B cell (primary cell): ENCODE measurements around the gene DMXL1. TPM values are rescaled to one million over a fixed set of nuclear protein-coding genes. Genes with fewer than 3 reads are reported as not detected.

Experiments used
- ATAC-seq: fragments of 200-7000 bp; cut with Tn5 transposase; one replicate; pipeline ENCODE4 v1.10.0; 2021; ENCODE audit warnings: low read depth, mild to moderate bottlenecking, moderate number of reproducible peaks, moderate library complexity
- CTCF ChIA-PET: fragments of 350-600 bp; sonication (Branson Sonifier 250); formaldehyde crosslinking; loops from one replicate; lab custom pipeline; 2021; ENCODE audit warnings: antibody characterized with exemption, inconsistent platforms; lab: Charles Lee
- POLR2A ChIA-PET: fragments of 350-600 bp; sonication (Branson Sonifier 250); formaldehyde crosslinking; loops from one replicate; lab custom pipeline; 2021; ENCODE audit warnings: antibody characterized with exemption; lab: Charles Lee
- DNase-seq: peaks from one replicate; pipeline ENCODE4 v3.0.0; 2013
- H2AFZ ChIP-seq: 2 replicates; pipeline ENCODE4 v1.6.1; 2012; ENCODE audit warnings: mild to moderate bottlenecking, low read depth, low read length; ENCODE audit not compliant: insufficient read depth, poor library complexity, severe bottlenecking
- H3K27ac ChIP-seq, 2 donors: 1 replicate in 1 of 2; 2 replicates in 1 of 2; pipeline ENCODE4 v1.5.1; 2012 to 2013; ENCODE audit warnings: low read length in 2 of 2, mild to moderate bottlenecking in 2 of 2, moderate library complexity in 1 of 2
- H3K27me3 ChIP-seq, 4 experiments: fragments of 200-600 bp in 1 of 4; sonication (generic) in 1 of 4; replicated peaks in 1 of 4; 1 replicate in 2 of 4; 2 replicates in 2 of 4; pipeline versions ENCODE4 v1.6.1 to v1.7.0; 2013 to 2016; ENCODE audit warnings: low read length in 3 of 4, mild to moderate bottlenecking in 2 of 4, mixed read lengths in 1 of 4, moderate library complexity in 1 of 4; ENCODE audit not compliant: insufficient read depth in 4 of 4, control insufficient read depth in 3 of 4; ENCODE audit errors: control extremely low read depth in 1 of 4
- H3K36me3 ChIP-seq, 2 experiments: replicated peaks in 1 of 2; 1 replicate in 1 of 2; 2 replicates in 1 of 2; pipeline versions ENCODE4 v1.6.1 to v1.7.1; 2013; ENCODE audit warnings: low read length in 1 of 2; ENCODE audit not compliant: insufficient read depth in 2 of 2, control insufficient read depth in 1 of 2; ENCODE audit errors: control extremely low read depth in 1 of 2, extremely low read depth in 1 of 2
- H3K4me1 ChIP-seq, 2 donors: fragments of 200-600 bp in 1 of 2; sonication (generic) in 1 of 2; 1 replicate in 1 of 2; 2 replicates in 1 of 2; pipeline versions ENCODE4 v1.5.1 to v1.6.1; 2013 to 2017; ENCODE audit warnings: low read length in 2 of 2; ENCODE audit not compliant: control insufficient read depth in 2 of 2, insufficient read depth in 2 of 2
- H3K4me2 ChIP-seq: replicated peaks from 2 replicates; pipeline ENCODE3; 2012; ENCODE audit warnings: mild to moderate bottlenecking, low read depth, low read length; ENCODE audit not compliant: poor library complexity, severe bottlenecking
- H3K4me3 ChIP-seq, 5 experiments: fragments of 200-600 bp in 1 of 5; sonication (generic) in 1 of 5; 1 replicate in 3 of 5; 2 replicates in 2 of 5; pipeline versions ENCODE4 v1.5.1 to v1.7.0; 2011 to 2016; ENCODE audit warnings: low read length in 4 of 5, mild to moderate bottlenecking in 4 of 5, low read depth in 2 of 5, control low read depth in 1 of 5, moderate library complexity in 1 of 5; ENCODE audit not compliant: insufficient read depth in 1 of 5; ENCODE audit errors: control extremely low read depth in 1 of 5, extremely low read depth in 1 of 5
- H3K79me2 ChIP-seq: fragments of 200-600 bp; sonication (generic); one replicate; pipeline ENCODE4 v1.6.0; 2016; ENCODE audit warnings: low read length; ENCODE audit not compliant: control insufficient read depth, insufficient read depth
- H3K9ac ChIP-seq: fragments of 200-600 bp; sonication (generic); 2 replicates; pipeline ENCODE4 v1.6.1; 2017; ENCODE audit warnings: mild to moderate bottlenecking, low read length, moderate library complexity
- H3K9me3 ChIP-seq, 3 donors: one replicate each; pipeline versions ENCODE4 v1.6.1 to v1.7.1; 2013; ENCODE audit warnings: low read length in 2 of 3; ENCODE audit not compliant: control insufficient read depth in 2 of 3, insufficient read depth in 1 of 3; ENCODE audit errors: control extremely low read depth in 1 of 3
- H4K20me1 ChIP-seq: 2 replicates; pipeline ENCODE4 v1.6.0; 2012; ENCODE audit warnings: mild to moderate bottlenecking, low read length; ENCODE audit not compliant: insufficient read depth, control insufficient read depth, poor library complexity, severe bottlenecking
- H3K27ac Mint-ChIP-seq: one replicate; pipeline ENCODE4 v1.8.0; 2021; ENCODE audit warnings: mixed read lengths
- H3K27me3 Mint-ChIP-seq: one replicate; pipeline ENCODE4 v1.8.0; 2021; ENCODE audit warnings: mixed read lengths
- H3K4me1 Mint-ChIP-seq: one replicate; pipeline ENCODE4 v1.8.0; 2021; ENCODE audit warnings: mixed read lengths
- H3K4me3 Mint-ChIP-seq: one replicate; pipeline ENCODE4 v1.8.0; 2021; ENCODE audit warnings: mixed read lengths
- H3K9me3 Mint-ChIP-seq: one replicate; pipeline ENCODE4 v1.8.0; 2022; ENCODE audit warnings: mixed read lengths; ENCODE audit not compliant: insufficient read depth
- CTCF ChIP-seq: fragments of 200-600 bp; IDR thresholded peaks from one replicate; pipeline ENCODE4 v1.8.0; 2022; ENCODE audit warnings: antibody characterized with exemption, mild to moderate bottlenecking
- EZH2 ChIP-seq: IDR thresholded peaks from 2 replicates; pipeline ENCODE4 v1.6.1; 2012; ENCODE audit warnings: borderline replicate concordance, low read depth, mild to moderate bottlenecking, moderate library complexity, low read length; ENCODE audit not compliant: insufficient read depth, poor library complexity, severe bottlenecking
- WGBS: methylation state at CpG from one replicate; pipeline ENCODE4 v1.1.5; 2013; ENCODE audit warnings: missing lambda C conversion rate; ENCODE audit not compliant: insufficient coverage; 5-methylcytosine and 5-hydroxymethylcytosine counted together
- intact Hi-C: fragments of 100-400 bp; cut with micrococcal nuclease; formaldehyde crosslinking; loops from one replicate; pipeline ENCODE4 v1.10.0; 2022
- polyA plus RNA-seq: library from polyadenylated mRNA; depleted of rRNA; stranded (reverse); fragments of >200 nt; gene quantifications from 2 replicates; pipeline ENCODE4 v1.2.3, GENCODE V29; 2012
- total RNA-seq, 2 donors: library from RNA; stranded (reverse); fragments of 120-200 nt in 1 of 2; gene quantifications; 1 replicate in 1 of 2; 2 replicates in 1 of 2; pipeline versions ENCODE4 v1.2.3 to v1.2.4, GENCODE V29; 2013 to 2022

DMXL1 gene
- total and polyA plus RNA-seq, 2 donors (not counting 1 experiment from before 2014, with no cell fraction given): 37.9 to 129 TPM

GRCh38 chr5:119191944-119192343, 121.1 kb downstream of the DMXL1 start:
- Histone ChIP-seq H4K20me1 (no peaks in the 10 kb centered on the region), H3K4me2 (no peak overlapping the region), H3K36me3 (peaks cover 20 to 52% of the 10 kb centered on the region in 2 experiments), H2AFZ (no peak overlapping the region), H3K27me3 (no peaks in the 10 kb centered on the region), H3K9me3 (no peaks in the 10 kb centered on the region), H3K9ac (no peak overlapping the region), H3K79me2 (peaks cover 7% of the 10 kb centered on the region), H3K27ac (no peak overlapping the region), H3K4me1 (peaks cover 12 to 15% of the 10 kb centered on the region in 2 donors), H3K4me3 (no peak overlapping the region)
- Mint-ChIP-seq H3K4me1 (peaks cover 16% of the 10 kb centered on the region), H3K4me3 (no peak overlapping the region), H3K9me3 (no peaks in the 10 kb centered on the region), H3K27ac (no peak overlapping the region), H3K27me3 (no peaks in the 10 kb centered on the region)
- ATAC-seq: no peak
- ChIA-PET CTCF (interaction anchor here (0.6 to 1.4 kb wide), 2 partner anchors 76 to 204 kb away, joined by 4 read pairs; partner anchors contain the start of gene DTWD2), POLR2A (no interaction called here)
- 100% methylated on average over 1 of the region's 1 CpG for WGBS
- TF ChIP-seq CTCF (no peak), EZH2 (no peak)
- intact Hi-C loops: no loop called here
- DNase-seq: no peak

- H4K20me1 ChIP-seq: no peaks in the 10 kb centered on the region
- intact Hi-C loops: no loop called here
- H3K4me1 ChIP-seq: peaks cover 12 to 16% of the 10 kb centered on the region in 2 donors
- no peaks in the 10 kb centered on the region for H3K27me3 Mint-ChIP-seq
- peak overlapping the region; percentile 4 for H3K4me2 ChIP-seq
- H3K27ac ChIP-seq: peak overlapping the region in 1 of 2 donors; percentile 13
- ChIA-PET POLR2A (no interaction called here), CTCF (interaction anchor here (0.6 to 4.0 kb wide), 5 partner anchors 181 to 234 kb away, joined by 3 to 27 read pairs (median 3); partner anchors contain the start of gene DTWD2)
- no peak for TF ChIP-seq CTCF
- no peak for TF ChIP-seq EZH2
- no peak for ATAC-seq
- H3K4me3 ChIP-seq: no peak overlapping the region
- H3K27me3 ChIP-seq: no peaks in the 10 kb centered on the region
- no peaks in the 10 kb centered on the region for H3K79me2 ChIP-seq
- H3K27ac Mint-ChIP-seq: peak overlapping the region; percentile 86
- H3K4me1 Mint-ChIP-seq: peaks cover 28% of the 10 kb centered on the region
- H3K9ac ChIP-seq: peak overlapping the region; percentile 8
- H3K9me3 ChIP-seq: no peaks in the 10 kb centered on the region
- H3K4me3 Mint-ChIP-seq: peak overlapping the region; percentile 42
- DNase-seq: peak; percentile 12
- no peaks in the 10 kb centered on the region for H3K9me3 Mint-ChIP-seq
- H3K36me3 ChIP-seq: peaks cover 16 to 49% of the 10 kb centered on the region in 2 experiments
- no peak overlapping the region for H2AFZ ChIP-seq
These were observed 129.9 kb downstream of the DMXL1 start for GRCh38 chr5:119200795-119201194.
